A549 (cell line): ENCODE measurements around the gene RGL3. TPM values are rescaled to one million over a fixed set of nuclear protein-coding genes. Genes with fewer than 3 reads are reported as not detected.

Experiments used
- ATAC-seq, 2 experiments: fragments of 200-7000 bp in 1 of 2; fragments of >200 bp in 1 of 2; cut with Nextera tagmentation in 1 of 2; cut with Tn5 transposase in 1 of 2; 3 replicates each; pipeline versions ENCODE4 v1.8.0 to v1.9.1; 2018 to 2020; ENCODE audit warnings: mild to moderate bottlenecking in 1 of 2, moderate library complexity in 1 of 2
- CTCF ChIA-PET: fragments of 300-600 bp; sonication (Branson Sonifier 250); formaldehyde crosslinking; extraction: SDS; loops from one replicate; lab custom pipeline; 2021; ENCODE audit warnings: antibody characterized with exemption, inconsistent platforms; lab: Yijun Ruan, JAX
- POLR2A ChIA-PET: fragments of 350-600 bp; formaldehyde crosslinking; extraction: SDS; loops from one replicate; lab custom pipeline; 2021; ENCODE audit warnings: antibody characterized with exemption, inconsistent platforms; lab: Yijun Ruan, JAX
- DNase-seq, 2 experiments: peaks; one replicate each; pipeline versions ENCODE4 v3.0.0 to v3.0.0-alpha.2; 2011 to 2016; ENCODE audit warnings: low read depth in 1 of 2, low spot score in 1 of 2
- FAIRE-seq: peaks from 2 replicates; lab custom pipeline; 2011; peaks lifted over from hg19 to GRCh38; lab: Jason Lieb, UNC
- H3K27ac ChIP-seq, 2 experiments: fragments of >200 bp; sonication (Bioruptor Twin); formaldehyde crosslinking; 3 replicates each; pipeline ENCODE4 v1.5.1; 2016 to 2017
- H3K4me1 ChIP-seq: fragments of >200 bp; sonication (Bioruptor Twin); formaldehyde crosslinking; 3 replicates; pipeline ENCODE4 v1.6.1; 2016
- H3K4me2 ChIP-seq: fragments of >200 bp; sonication (Bioruptor Twin); formaldehyde crosslinking; 3 replicates; pipeline ENCODE4 v1.6.1; 2016
- H3K4me3 ChIP-seq: fragments of >200 bp; sonication (Bioruptor Twin); formaldehyde crosslinking; 3 replicates; pipeline ENCODE4 v1.5.1; 2016
- H3K9me3 ChIP-seq: fragments of >200 bp; sonication (Bioruptor Twin); formaldehyde crosslinking; 3 replicates; pipeline ENCODE4 v1.6.1; 2016
- BCL3 ChIP-seq: fragments of >200 bp; sonication (Bioruptor Twin); formaldehyde crosslinking; IDR thresholded peaks from 3 replicates; pipeline ENCODE4 v1.6.1; 2016
- BHLHE40 ChIP-seq: IDR thresholded peaks from 2 replicates; pipeline ENCODE4 v1.6.1; 2012; ENCODE audit warnings: low read depth, low read length, inconsistent platforms
- CBX8 ChIP-seq: fragments of 200-600 bp; sonication (generic); IDR thresholded peaks from 2 replicates; pipeline ENCODE4 v1.6.1; 2016
- ESRRA ChIP-seq: fragments of 150-350 bp; IDR thresholded peaks from 2 replicates; pipeline ENCODE4 v1.6.1; 2014; ENCODE audit warnings: mild to moderate bottlenecking, low read length, borderline replicate concordance
- FOSL2 ChIP-seq, 2 experiments: fragments of 450-650 bp in 1 of 2; fragments of >200 bp in 1 of 2; sonication (Bioruptor Twin) in 1 of 2; formaldehyde crosslinking; IDR thresholded peaks; 2 replicates each; pipeline versions ENCODE4 v1.5.0 to v1.6.1; 2016 to 2020; ENCODE audit warnings: mild to moderate bottlenecking in 1 of 2, moderate library complexity in 1 of 2
- HDAC2 ChIP-seq: fragments of 200-600 bp; sonication (generic); IDR thresholded peaks from 2 replicates; pipeline ENCODE4 v1.6.1; 2016
- HES2 ChIP-seq: fragments of >200 bp; sonication (Bioruptor Twin); formaldehyde crosslinking; IDR thresholded peaks from 2 replicates; pipeline ENCODE4 v1.6.1; 2016
- HMGXB4 ChIP-seq: fragments of 250-450 bp; sonication (Bioruptor Pico); IDR thresholded peaks from 2 replicates; pipeline ENCODE4 v1.5.0; 2021; ENCODE audit warnings: mild to moderate bottlenecking, moderate library complexity, borderline replicate concordance
- HOXB5 ChIP-seq: fragments of 250-450 bp; sonication (Bioruptor Pico); IDR thresholded peaks from 2 replicates; pipeline ENCODE4 v1.5.0; 2020; ENCODE audit warnings: mild to moderate bottlenecking, moderate library complexity
- JUNB ChIP-seq: fragments of >200 bp; sonication (Bioruptor Twin); formaldehyde crosslinking; IDR thresholded peaks from 2 replicates; pipeline ENCODE4 v1.6.1; 2016
- KDM1A ChIP-seq: fragments of 200-600 bp; sonication (generic); IDR thresholded peaks from 2 replicates; pipeline ENCODE4 v1.6.1; 2016; ENCODE audit warnings: low read depth, mild to moderate bottlenecking
- NR3C1 ChIP-seq: fragments of >200 bp; sonication (Bioruptor Twin); formaldehyde crosslinking; IDR thresholded peaks from 3 replicates; pipeline ENCODE4 v1.6.1; 2017
- RARB ChIP-seq: fragments of 250-450 bp; sonication (Bioruptor Pico); IDR thresholded peaks from 2 replicates; pipeline ENCODE4 v1.8.0; 2021; ENCODE audit warnings: mild to moderate bottlenecking, moderate library complexity
- RCOR1 ChIP-seq: fragments of 150-350 bp; IDR thresholded peaks from 2 replicates; pipeline ENCODE4 v1.6.1; 2014; ENCODE audit warnings: antibody characterized with exemption, low read length, low read depth
- RFX5 ChIP-seq: fragments of 450-650 bp; IDR thresholded peaks from 2 replicates; pipeline ENCODE4 v1.7.1; 2014; ENCODE audit warnings: antibody characterized with exemption, mild to moderate bottlenecking, moderate library complexity
- RNF2 ChIP-seq: fragments of 200-600 bp; sonication (generic); IDR thresholded peaks from 2 replicates; pipeline ENCODE4 v1.6.1; 2016; ENCODE audit warnings: low read depth, mild to moderate bottlenecking, antibody characterized with exemption, moderate library complexity, borderline replicate concordance
- SMC3 ChIP-seq: fragments of >200 bp; sonication (Bioruptor Twin); formaldehyde crosslinking; IDR thresholded peaks from 3 replicates; pipeline ENCODE4 v1.6.1; 2018; ENCODE audit warnings: inconsistent platforms
- USF2 ChIP-seq: fragments of 450-650 bp; IDR thresholded peaks from 2 replicates; pipeline ENCODE4 v1.6.1; 2014; ENCODE audit warnings: antibody characterized with exemption
- ZFP36 ChIP-seq: fragments of 450-650 bp; IDR thresholded peaks from 2 replicates; pipeline ENCODE4 v1.6.1; 2014; ENCODE audit warnings: borderline replicate concordance; ENCODE audit not compliant: partially characterized antibody
- ZNF302 ChIP-seq: fragments of 250-450 bp; sonication (Bioruptor Pico); IDR thresholded peaks from 2 replicates; pipeline ENCODE4 v1.9.0; 2021; ENCODE audit warnings: inconsistent platforms, mild to moderate bottlenecking, moderate library complexity
- WGBS: methylation state at CpG from one replicate; pipeline ENCODE4 v1.1.6; 2017; ENCODE audit errors: missing lambda C conversion rate; 5-methylcytosine and 5-hydroxymethylcytosine counted together
- polyA plus RNA-seq, 4 experiments: library from polyadenylated mRNA; depleted of rRNA in 3 of 4; stranded (reverse); fragments of >200 nt; fragmentation: RNase III in 1 of 4; extraction: RNeasy Plus Mini Kit Qiagen cat#74134 plus additional on column Dnase treatment in 1 of 4; gene quantifications; 2 replicates in 3 of 4; 3 replicates in 1 of 4; pipeline ENCODE4 v1.2.3, GENCODE V29; 2011 to 2017

Gene RGL3
- polyA plus RNA-seq, 2 of the 4 experiments (the other 2 are of a cell fraction), result 1.5 to 3.7 TPM

GRCh38 chr19:11416346-11417052, 2.6 kb downstream of the RGL3 start (continued):
- TF ChIP-seq RFX5 (no peak), SMC3 (no peak), RCOR1 (no peak), ESRRA (no peak), RARB (CRISPR knock-in tag) (no peak)

- Histone ChIP-seq H3K4me2 (no peak overlapping the region), H3K4me1 (no peaks in the 10 kb centered on the region), H3K27ac (no peak overlapping the region), H3K9me3 (no peaks in the 10 kb centered on the region), H3K4me3 (no peak overlapping the region)
- TF ChIP-seq BHLHE40 (no peak), CBX8 (no peak), HDAC2 (no peak), BCL3 (no peak), ZNF302 (no peak), NR3C1 (no peak), KDM1A (no peak), HOXB5 (CRISPR knock-in tag) (no peak), JUNB (no peak), HES2 (no peak), USF2 (no peak), HMGXB4 (CRISPR knock-in tag) (no peak)
- 95% methylated on average over 2 of the region's 2 CpGs for WGBS
- FAIRE-seq, result no peak
- CTCF ChIA-PET, result interaction anchor here (6.3 kb wide), 1 partner anchor 32 kb away, joined by 40 read pairs; the partner anchor contains the start of gene EPOR
- POLR2A ChIA-PET, result interaction anchor here (0.5 kb wide), 1 partner anchor 1443 kb away, joined by 3 read pairs; no protein-coding TSS in a partner anchor
- ATAC-seq, result no peak
- no peak for DNase-seq
Observed at GRCh38 chr19:11414544-11414943, 4.6 kb downstream of the RGL3 start.

GRCh38 chr19:11410682-11411081, 8.4 kb downstream of the RGL3 start:
- DNase-seq (peak in 1 of 2 experiments; percentile 21), FAIRE-seq (no peak), ATAC-seq (no peak)
- no peak overlapping the region for H3K4me2 ChIP-seq
- ChIA-PET POLR2A (no interaction called here), CTCF (interaction anchor here (0.9 kb wide), 1 partner anchor 9 kb away, joined by 3 read pairs; no protein-coding TSS in a partner anchor)
- no peak overlapping the region for H3K4me3 ChIP-seq
- no peaks in the 10 kb centered on the region for H3K4me1 ChIP-seq
- 23% methylated on average over 8 of the region's 8 CpGs for WGBS
- TF ChIP-seq FOSL2 (IDR thresholded peaks at IDR 0.05) (no peak), FOSL2 (CRISPR knock-in tag; IDR thresholded peaks at IDR 0.05) (0 out of 2 replicates have a peak, but pooled peaks have one; percentile 9), ZFP36 (no peak), RNF2 (no peak)
- no peaks in the 10 kb centered on the region for H3K9me3 ChIP-seq
- H3K27ac ChIP-seq, result no peak overlapping the region
